ENCODE measurements around the gene RAB10.

Gene RAB10

GRCh38 chr2:26008851-26009566, 24.9 kb upstream of the RAB10 start:
- TF ChIP-seq CTCF (IDR thresholded peaks at IDR 0.05; ENCODE audit: borderline replicate concordance, insufficient read depth, low read depth, low read length) = no peak
- no peak overlapping the region for H3K4me3 ChIP-seq (ENCODE audit: low read depth, low read length)

GRCh38 chr2:26009567-26009963, 24.3 kb upstream of the RAB10 start:
- H3K4me3 ChIP-seq (ENCODE audit: low read depth, low read length) = no peak overlapping the region
- no peak for TF ChIP-seq CTCF (IDR thresholded peaks at IDR 0.05; ENCODE audit: borderline replicate concordance, insufficient read depth, low read depth, low read length)

GRCh38 chr2:26010943-26011342, 22.9 kb upstream of the RAB10 start:
- no peak for TF ChIP-seq CTCF (IDR thresholded peaks at IDR 0.05; ENCODE audit: borderline replicate concordance, insufficient read depth, low read depth, low read length)
- H3K4me3 ChIP-seq (ENCODE audit: low read depth, low read length) = no peak overlapping the region

GRCh38 chr2:26011609-26011989, 22.3 kb upstream of the RAB10 start:
- no peak overlapping the region for H3K4me3 ChIP-seq (ENCODE audit: low read depth, low read length)
- TF ChIP-seq CTCF (IDR thresholded peaks at IDR 0.05; ENCODE audit: borderline replicate concordance, insufficient read depth, low read depth, low read length) = no peak

GRCh38 chr2:26011990-26012856, 21.7 kb upstream of the RAB10 start:
- no peak overlapping the region for H3K4me3 ChIP-seq (ENCODE audit: low read depth, low read length)
- TF ChIP-seq CTCF (IDR thresholded peaks at IDR 0.05; ENCODE audit: borderline replicate concordance, insufficient read depth, low read depth, low read length) = no peak

GRCh38 chr2:26013668-26014067, 20.2 kb upstream of the RAB10 start:
- H3K4me3 ChIP-seq (ENCODE audit: low read depth, low read length) = no peak overlapping the region
- no peak for TF ChIP-seq CTCF (IDR thresholded peaks at IDR 0.05; ENCODE audit: borderline replicate concordance, insufficient read depth, low read depth, low read length)
